CD4-positive, alpha-beta T cell (primary cell): ENCODE data around the gene ATAD3C. TPM values are rescaled to one million over a fixed set of nuclear protein-coding genes. Genes with fewer than 3 reads are reported as not detected.

Experiments used
- ATAC-seq: fragments of 200-7000 bp; cut with Tn5 transposase; one replicate; pipeline ENCODE4 v1.10.0; 2022; ENCODE audit warnings: mild to moderate bottlenecking; ENCODE audit not compliant: poor library complexity
- CTCF ChIA-PET: fragments of 350-600 bp; sonication (Branson Sonifier 250); formaldehyde crosslinking; loops from one replicate; lab custom pipeline; 2021; ENCODE audit warnings: antibody characterized with exemption, inconsistent platforms; lab: Charles Lee
- POLR2A ChIA-PET: fragments of 350-600 bp; sonication (Branson Sonifier 250); formaldehyde crosslinking; loops from one replicate; lab custom pipeline; 2021; ENCODE audit warnings: antibody characterized with exemption, inconsistent platforms; lab: Charles Lee
- DNase-seq, 14 experiments: peaks; one replicate each; pipeline ENCODE4 v3.0.0-alpha.2; 2013 to 2020; ENCODE audit warnings: mixed read lengths in 2 of 14
- H3K27ac ChIP-seq, 2 donors: one replicate each; pipeline versions ENCODE4 v1.5.1 to v1.7.0; 2013; ENCODE audit warnings: low read length in 2 of 2, low read depth in 1 of 2, mild to moderate bottlenecking in 1 of 2
- H3K27me3 ChIP-seq, 2 experiments: 1 replicate in 1 of 2; 2 replicates in 1 of 2; pipeline versions ENCODE4 v1.6.1 to v1.7.0; 2013; ENCODE audit warnings: low read length in 2 of 2, control low read depth in 1 of 2, mild to moderate bottlenecking in 1 of 2, moderate library complexity in 1 of 2; ENCODE audit not compliant: insufficient read depth in 2 of 2, control insufficient read depth in 1 of 2
- H3K36me3 ChIP-seq: one replicate; pipeline ENCODE4 v1.6.1; 2013; ENCODE audit warnings: low read length, control low read depth; ENCODE audit not compliant: insufficient read depth
- H3K4me1 ChIP-seq: one replicate; pipeline ENCODE4 v1.6.1; 2013; ENCODE audit warnings: low read length, control low read depth; ENCODE audit not compliant: insufficient read depth
- H3K4me3 ChIP-seq: one replicate; pipeline ENCODE4 v1.5.1; 2013; ENCODE audit warnings: mild to moderate bottlenecking, low read length, moderate library complexity
- H3K9me3 ChIP-seq, 2 experiments: 1 replicate in 1 of 2; 2 replicates in 1 of 2; pipeline versions ENCODE4 v1.6.1 to v1.7.0; 2013; ENCODE audit warnings: low read length in 2 of 2, mild to moderate bottlenecking in 2 of 2, control low read depth in 1 of 2, moderate library complexity in 1 of 2; ENCODE audit not compliant: control insufficient read depth in 1 of 2, insufficient read depth in 1 of 2
- H3K27ac Mint-ChIP-seq: one replicate; pipeline ENCODE4 v1.8.0; 2020; ENCODE audit warnings: mixed read lengths
- H3K27me3 Mint-ChIP-seq: one replicate; pipeline ENCODE4 v1.8.0; 2021; ENCODE audit warnings: mixed read lengths
- H3K36me3 Mint-ChIP-seq: one replicate; pipeline ENCODE4 v1.8.0; 2021; ENCODE audit warnings: low read depth, mixed read lengths
- H3K4me1 Mint-ChIP-seq: one replicate; pipeline ENCODE4 v1.8.0; 2021; ENCODE audit warnings: low read depth, mixed read lengths
- H3K4me3 Mint-ChIP-seq: one replicate; pipeline ENCODE4 v1.8.0; 2020; ENCODE audit warnings: mild to moderate bottlenecking, mixed read lengths
- H3K9me3 Mint-ChIP-seq: one replicate; pipeline ENCODE4 v1.8.0; 2020; ENCODE audit warnings: mixed read lengths
- intact Hi-C, 2 experiments: fragments of 100-400 bp; cut with DNase I in 1 of 2; cut with micrococcal nuclease in 1 of 2; formaldehyde crosslinking; loops; one replicate each; pipeline versions ENCODE4 v1.15.1 to v1.9.0; 2023 to 2025; cut with DNase I, micrococcal nuclease
- total RNA-seq, 174 experiments: library from RNA in 2 of 174; stranded (reverse) in 2 of 174; gene quantifications; one replicate each; pipeline ENCODE4 v1.2.3 and lab custom pipeline; 2021 to 2026
- TF ChIP-seq, protein P1 (sequence below): fragments of 200-600 bp; IDR thresholded peaks from one replicate; pipeline ENCODE4 v1.8.0; 2022; ENCODE audit warnings: antibody characterized with exemption, mild to moderate bottlenecking

Gene ATAD3C
- total RNA-seq, 2 experiments from 2014 or later: 0.28 to 0.74 TPM

DNA sequence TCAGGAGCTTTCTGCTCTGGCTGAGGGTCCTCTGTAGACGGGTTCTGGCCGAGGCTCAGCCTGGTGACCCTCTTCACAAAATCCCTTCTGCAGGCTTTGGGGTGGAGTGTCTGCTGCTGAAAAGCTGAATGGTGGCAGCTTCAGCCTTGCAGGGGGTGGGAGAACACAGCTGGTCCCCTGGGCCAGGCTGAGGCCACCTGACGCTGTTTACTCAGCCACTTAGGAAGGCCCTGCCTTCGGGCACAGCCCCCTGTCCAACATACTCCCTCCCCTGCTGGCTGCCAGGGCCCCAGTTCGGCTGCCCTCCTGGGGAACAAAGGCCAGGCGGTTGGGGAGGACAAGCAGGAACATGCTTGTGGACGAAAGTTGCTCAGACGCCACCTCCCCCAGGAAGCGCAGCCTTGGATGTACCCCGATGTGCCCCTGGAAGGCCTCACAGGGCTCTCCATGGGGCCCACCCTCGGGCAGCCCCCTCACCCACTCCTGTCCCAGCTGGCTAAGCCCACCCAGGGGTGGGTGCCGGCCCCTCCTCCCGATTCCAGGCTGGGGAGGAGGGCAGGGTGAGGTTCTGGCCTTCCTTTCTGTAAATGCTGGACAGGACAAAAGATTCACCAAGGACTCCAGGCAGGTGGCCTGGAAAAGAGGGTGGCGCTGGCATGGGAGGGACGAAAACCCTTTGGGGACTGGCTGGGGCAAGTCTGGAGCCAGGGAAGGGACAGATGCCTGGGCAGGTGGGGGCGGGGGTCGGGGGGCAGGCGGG is 28.2 kb upstream of the ATAD3C start, which contains the start of gene ANKRD65:
Gene ANKRD65, minus strand, starts transcription at position 130 of the 760 bp plus-strand sequence. CDS start 271 bp downstream, outside the sequence.
- Histone ChIP-seq H3K27me3 (peaks cover 17 to 28% of the 10 kb centered on the region in 2 experiments), H3K4me3 (no peak within 1 kb of the TSS), H3K9me3 (peaks cover 0 to 8% of the 10 kb centered on the region in 2 experiments), H3K4me1 (peaks cover 4% of the 10 kb centered on the region), H3K27ac (no peak within 1 kb of the TSS), H3K36me3 (no peaks in the 10 kb centered on the region)
- POLR2A ChIA-PET: interaction anchor here (0.6 kb wide), 1 partner anchor 40 kb away, joined by 4 read pairs; no protein-coding TSS in a partner anchor
- Mint-ChIP-seq H3K9me3 (no peaks in the 10 kb centered on the region), H3K27me3 (peaks cover 42% of the 10 kb centered on the region), H3K36me3 (no peaks in the 10 kb centered on the region), H3K4me3 (no peak within 1 kb of the TSS), H3K4me1 (no peaks in the 10 kb centered on the region), H3K27ac (no peak within 1 kb of the TSS)
- peak in 1 of 14 experiments; percentile 13 for DNase-seq
- TF ChIP-seq, protein P1, sequence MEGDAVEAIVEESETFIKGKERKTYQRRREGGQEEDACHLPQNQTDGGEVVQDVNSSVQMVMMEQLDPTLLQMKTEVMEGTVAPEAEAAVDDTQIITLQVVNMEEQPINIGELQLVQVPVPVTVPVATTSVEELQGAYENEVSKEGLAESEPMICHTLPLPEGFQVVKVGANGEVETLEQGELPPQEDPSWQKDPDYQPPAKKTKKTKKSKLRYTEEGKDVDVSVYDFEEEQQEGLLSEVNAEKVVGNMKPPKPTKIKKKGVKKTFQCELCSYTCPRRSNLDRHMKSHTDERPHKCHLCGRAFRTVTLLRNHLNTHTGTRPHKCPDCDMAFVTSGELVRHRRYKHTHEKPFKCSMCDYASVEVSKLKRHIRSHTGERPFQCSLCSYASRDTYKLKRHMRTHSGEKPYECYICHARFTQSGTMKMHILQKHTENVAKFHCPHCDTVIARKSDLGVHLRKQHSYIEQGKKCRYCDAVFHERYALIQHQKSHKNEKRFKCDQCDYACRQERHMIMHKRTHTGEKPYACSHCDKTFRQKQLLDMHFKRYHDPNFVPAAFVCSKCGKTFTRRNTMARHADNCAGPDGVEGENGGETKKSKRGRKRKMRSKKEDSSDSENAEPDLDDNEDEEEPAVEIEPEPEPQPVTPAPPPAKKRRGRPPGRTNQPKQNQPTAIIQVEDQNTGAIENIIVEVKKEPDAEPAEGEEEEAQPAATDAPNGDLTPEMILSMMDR: no peak
- CTCF ChIA-PET: no interaction called here
- no peak for ATAC-seq
- intact Hi-C loops: no loop called here

DNA sequence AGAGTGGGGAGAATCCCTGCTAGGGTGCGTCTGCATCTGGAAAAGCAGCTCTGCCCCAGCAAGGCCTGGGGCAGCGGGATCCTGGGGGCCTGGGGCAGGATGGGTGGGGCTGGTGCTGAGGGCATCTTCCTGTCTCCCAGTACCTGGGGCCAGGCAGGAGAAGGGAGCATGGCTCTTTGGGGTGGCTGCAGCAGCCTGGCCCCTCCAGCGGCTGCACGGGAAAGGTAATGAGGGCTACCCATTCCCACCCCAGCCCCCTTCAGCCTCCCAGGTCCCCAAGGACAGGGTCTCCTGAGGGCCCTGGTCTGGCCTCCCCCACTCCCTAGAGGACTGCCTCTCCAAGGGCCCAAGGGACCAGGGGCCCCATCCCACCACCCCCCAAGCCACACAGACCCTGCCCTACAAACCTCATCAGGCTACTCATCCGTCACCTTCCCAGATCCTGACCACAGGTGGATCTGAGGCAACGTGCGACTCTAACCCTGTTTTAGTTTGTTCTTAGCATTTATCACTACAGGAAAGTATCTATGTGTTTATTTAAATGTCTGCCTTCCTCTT is 27.5 kb upstream of the ATAD3C start:
- no peak for ATAC-seq
- no peaks in the 10 kb centered on the region for H3K36me3 Mint-ChIP-seq
- no peak overlapping the region for H3K27ac ChIP-seq
- no peaks in the 10 kb centered on the region for H3K9me3 Mint-ChIP-seq
- TF ChIP-seq, protein P1: no peak
- ChIA-PET CTCF (no interaction called here), POLR2A (no interaction called here)
- peaks cover 4% of the 10 kb centered on the region for H3K4me1 ChIP-seq
- no peak overlapping the region for H3K27ac Mint-ChIP-seq
- DNase-seq: no peak
- H3K27me3 ChIP-seq: peaks cover 21 to 32% of the 10 kb centered on the region in 2 experiments
- H3K4me3 ChIP-seq: no peak overlapping the region
- peaks cover 44% of the 10 kb centered on the region for H3K27me3 Mint-ChIP-seq
- no peak overlapping the region for H3K4me3 Mint-ChIP-seq
- no peaks in the 10 kb centered on the region for H3K36me3 ChIP-seq
- H3K9me3 ChIP-seq: peaks cover 0 to 8% of the 10 kb centered on the region in 2 experiments
- intact Hi-C loops: no loop called here
- H3K4me1 Mint-ChIP-seq: no peaks in the 10 kb centered on the region

DNA sequence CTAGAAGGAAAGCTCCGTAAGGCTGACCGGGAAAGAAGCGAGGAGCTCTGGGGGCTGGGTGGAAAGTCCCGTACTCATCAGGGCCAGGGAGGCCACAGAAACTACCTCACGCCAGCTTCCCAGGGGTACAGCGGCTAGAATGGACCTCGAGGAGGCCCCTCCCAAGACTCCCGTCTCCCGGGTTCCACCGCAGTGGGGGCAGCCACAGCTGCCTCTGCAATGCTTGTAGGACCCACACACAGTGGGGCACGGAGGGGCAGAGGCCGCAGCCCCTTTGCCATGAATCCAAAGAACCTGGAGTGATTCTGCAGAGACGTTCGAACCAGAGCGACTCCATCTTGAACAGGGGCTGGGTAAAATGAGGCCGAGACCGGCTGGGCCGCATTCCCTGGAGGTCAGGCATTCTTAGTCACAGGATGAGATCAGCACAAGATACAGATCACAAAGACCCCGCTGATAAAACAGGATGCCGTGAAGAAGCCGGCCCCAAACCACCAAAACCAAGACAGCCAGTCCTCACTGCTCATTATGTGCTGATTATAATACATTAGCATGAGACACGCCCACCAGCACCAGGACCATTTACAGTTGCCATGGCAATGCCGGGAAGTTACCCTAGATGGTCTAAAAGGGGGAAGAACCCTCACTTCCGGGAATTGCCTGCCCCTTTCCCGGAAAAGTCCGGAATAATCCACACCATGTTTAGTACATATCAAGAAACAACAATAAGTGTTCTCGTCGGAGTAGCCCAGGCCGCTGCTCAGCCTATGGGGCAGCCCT is 26.8 kb upstream of the ATAD3C start:
- H3K36me3 ChIP-seq: no peaks in the 10 kb centered on the region
- TF ChIP-seq, protein P1: no peak
- Mint-ChIP-seq H3K4me1 (no peaks in the 10 kb centered on the region), H3K9me3 (no peaks in the 10 kb centered on the region), H3K36me3 (no peaks in the 10 kb centered on the region), H3K4me3 (no peak overlapping the region), H3K27me3 (peaks cover 43% of the 10 kb centered on the region), H3K27ac (no peak overlapping the region)
- H3K9me3 ChIP-seq: peaks cover 0 to 8% of the 10 kb centered on the region in 2 experiments
- H3K27ac ChIP-seq: no peak overlapping the region
- H3K4me3 ChIP-seq: no peak overlapping the region
- ChIA-PET POLR2A (no interaction called here), CTCF (no interaction called here)
- ATAC-seq (no peak), DNase-seq (no peak)
- intact Hi-C loops: no loop called here
- peaks cover 4% of the 10 kb centered on the region for H3K4me1 ChIP-seq
- peaks cover 24 to 32% of the 10 kb centered on the region in 2 experiments for H3K27me3 ChIP-seq
